T-helper 17 cell (primary cell): Measurements from ENCODE around the gene TRIM46. TPM values are rescaled to one million over a fixed set of nuclear protein-coding genes. Genes with fewer than 3 reads are reported as not detected.
A peak's percentile ranks its signal among the peaks of the same experiment; 100 is the strongest.
"Not testable (repeated sequence)": the region's sequence is repeated elsewhere in the genome, so short reads cannot be mapped to it uniquely, and the experiment has no call there.

Experiments used
- ATAC-seq: fragments of 150-1000 bp; cut with Tn5 transposase; 2 replicates; pipeline ENCODE4 v1.10.0; 2021; ENCODE audit warnings: mild to moderate bottlenecking, moderate library complexity
- DNase-seq, 3 donors: peaks; one replicate each; pipeline versions ENCODE4 v3.0.0 to v3.0.0-alpha.2; 2020 to 2021
- H3K9me3 ChIP-seq: one replicate; pipeline ENCODE4 v1.7.0; 2013; ENCODE audit warnings: low read length, mild to moderate bottlenecking; ENCODE audit not compliant: control insufficient read depth, poor library complexity, severe bottlenecking
- H3K27ac Mint-ChIP-seq: one replicate; pipeline ENCODE4 v1.8.0; 2022; ENCODE audit warnings: mild to moderate bottlenecking, moderate library complexity, mixed read lengths
- H3K27me3 Mint-ChIP-seq: one replicate; pipeline ENCODE4 v1.8.0; 2022; ENCODE audit warnings: mixed read lengths
- H3K36me3 Mint-ChIP-seq: one replicate; pipeline ENCODE4 v1.8.0; 2022; ENCODE audit warnings: low read depth, mixed read lengths
- H3K4me1 Mint-ChIP-seq: one replicate; pipeline ENCODE4 v1.8.0; 2022; ENCODE audit warnings: mild to moderate bottlenecking, mixed read lengths
- H3K4me3 Mint-ChIP-seq: one replicate; pipeline ENCODE4 v1.8.0; 2022; ENCODE audit warnings: mild to moderate bottlenecking, moderate library complexity, mixed read lengths
- total RNA-seq, 4 donors: library from RNA in 2 of 4; stranded (reverse) in 2 of 4; gene quantifications; one replicate each; pipeline ENCODE4 v1.2.3 and lab custom pipeline; 2022 to 2026

TRIM46 gene
- total RNA-seq, 2 donors from 2014 or later = 9.8 to 12.7 TPM

- ATAC-seq, H3K4me3 Mint-ChIP-seq, H3K27ac Mint-ChIP-seq: not testable (repeated sequence)
These were observed 17.5 kb upstream of the TRIM46 start for GRCh38 chr1:155155996-155156643.

GRCh38 chr1:155158991-155159390 lies 14.7 kb upstream of the TRIM46 start:
- DNase-seq (no peak), ATAC-seq (no peak)
- H3K4me1 Mint-ChIP-seq = no peaks in the 10 kb centered on the region
- H3K27me3 Mint-ChIP-seq = no peaks in the 10 kb centered on the region
- H3K9me3 ChIP-seq = no peaks in the 10 kb centered on the region
- no peak overlapping the region for H3K4me3 Mint-ChIP-seq
- H3K36me3 Mint-ChIP-seq = no peaks in the 10 kb centered on the region
- peak overlapping the region; percentile 53 for H3K27ac Mint-ChIP-seq

More at GRCh38 chr1:155155996-155156643, 17.5 kb upstream of the TRIM46 start:
- H3K4me1 Mint-ChIP-seq, DNase-seq, H3K9me3 ChIP-seq, H3K36me3 Mint-ChIP-seq, H3K27me3 Mint-ChIP-seq: not testable (repeated sequence)

GRCh38 chr1:155160128-155160527 lies 13.5 kb upstream of the TRIM46 start:
- no peaks in the 10 kb centered on the region for H3K36me3 Mint-ChIP-seq
- H3K4me1 Mint-ChIP-seq = no peaks in the 10 kb centered on the region
- H3K27me3 Mint-ChIP-seq = no peaks in the 10 kb centered on the region
- peak overlapping the region; percentile 60 for H3K27ac Mint-ChIP-seq
- DNase-seq (no peak), ATAC-seq (no peak)
- no peak overlapping the region for H3K4me3 Mint-ChIP-seq
- no peaks in the 10 kb centered on the region for H3K9me3 ChIP-seq

- H3K4me1 Mint-ChIP-seq, H3K27ac Mint-ChIP-seq, DNase-seq, H3K27me3 Mint-ChIP-seq, H3K4me3 Mint-ChIP-seq, ATAC-seq, H3K9me3 ChIP-seq, H3K36me3 Mint-ChIP-seq: not testable (repeated sequence)
These were observed 11.0 kb upstream of the TRIM46 start for GRCh38 chr1:155162631-155163030.

GRCh38 chr1:155163785-155164184 lies 9.9 kb upstream of the TRIM46 start:
- H3K27me3 Mint-ChIP-seq, H3K9me3 ChIP-seq, H3K4me3 Mint-ChIP-seq, ATAC-seq, H3K27ac Mint-ChIP-seq, H3K36me3 Mint-ChIP-seq, DNase-seq: not testable (repeated sequence)
- H3K4me1 Mint-ChIP-seq = peaks cover 12% of the 10 kb centered on the region

- H3K4me1 Mint-ChIP-seq = peaks cover 19% of the 10 kb centered on the region
- not testable (repeated sequence) for H3K27me3 Mint-ChIP-seq, H3K36me3 Mint-ChIP-seq, DNase-seq, ATAC-seq, H3K9me3 ChIP-seq, H3K4me3 Mint-ChIP-seq, H3K27ac Mint-ChIP-seq
These were observed 9.0 kb upstream of the TRIM46 start for GRCh38 chr1:155164625-155165024.

- H3K36me3 Mint-ChIP-seq = peaks cover 5% of the 10 kb centered on the region
- ATAC-seq (no peak), DNase-seq (no peak)
- H3K4me1 Mint-ChIP-seq = peaks cover 22% of the 10 kb centered on the region
- H3K27ac Mint-ChIP-seq = no peak overlapping the region
- H3K27me3 Mint-ChIP-seq = no peaks in the 10 kb centered on the region
- H3K9me3 ChIP-seq = no peaks in the 10 kb centered on the region
- no peak overlapping the region for H3K4me3 Mint-ChIP-seq
These were observed 7.6 kb upstream of the TRIM46 start for GRCh38 chr1:155166051-155166470.

GRCh38 chr1:155166471-155167165 lies 7.0 kb upstream of the TRIM46 start:
- no peak for ATAC-seq

GRCh38 chr1:155167166-155168104 lies 6.2 kb upstream of the TRIM46 start:
- H3K36me3 Mint-ChIP-seq = peaks cover 5% of the 10 kb centered on the region
- no peaks in the 10 kb centered on the region for H3K27me3 Mint-ChIP-seq
- DNase-seq (peak; percentile 72 to 81 (median 77)), ATAC-seq (peak; percentile 77)
- peak overlapping the region; percentile 78 for H3K4me3 Mint-ChIP-seq
- peaks cover 28% of the 10 kb centered on the region for H3K4me1 Mint-ChIP-seq
- no peaks in the 10 kb centered on the region for H3K9me3 ChIP-seq
- no peak overlapping the region for H3K27ac Mint-ChIP-seq

More at GRCh38 chr1:155166471-155167165, 7.0 kb upstream of the TRIM46 start:
- H3K27ac Mint-ChIP-seq = no peak overlapping the region
- no peak for DNase-seq
- H3K4me1 Mint-ChIP-seq = peaks cover 22% of the 10 kb centered on the region
- no peaks in the 10 kb centered on the region for H3K27me3 Mint-ChIP-seq
- no peaks in the 10 kb centered on the region for H3K9me3 ChIP-seq
- no peak overlapping the region for H3K4me3 Mint-ChIP-seq
- H3K36me3 Mint-ChIP-seq = peaks cover 5% of the 10 kb centered on the region

- peak overlapping the region; percentile 78 for H3K4me3 Mint-ChIP-seq
- not testable (repeated sequence) for H3K27ac Mint-ChIP-seq, H3K36me3 Mint-ChIP-seq, H3K9me3 ChIP-seq, ATAC-seq, H3K27me3 Mint-ChIP-seq, DNase-seq
- H3K4me1 Mint-ChIP-seq = peaks cover 32% of the 10 kb centered on the region
These were observed 5.6 kb upstream of the TRIM46 start for GRCh38 chr1:155168105-155168445.

- Mint-ChIP-seq H3K4me1 (peaks cover 37% of the 10 kb centered on the region), H3K27ac (no peak overlapping the region), H3K4me3 (no peak overlapping the region), H3K27me3 (no peaks in the 10 kb centered on the region), H3K36me3 (peaks cover 8% of the 10 kb centered on the region)
- DNase-seq (no peak), ATAC-seq (no peak)
- H3K9me3 ChIP-seq = no peaks in the 10 kb centered on the region
These were observed 5.0 kb upstream of the TRIM46 start for GRCh38 chr1:155168456-155169210.

GRCh38 chr1:155169541-155169940 lies 4.1 kb upstream of the TRIM46 start:
- Mint-ChIP-seq H3K27ac (no peak overlapping the region), H3K4me1 (peaks cover 41% of the 10 kb centered on the region), H3K27me3 (no peaks in the 10 kb centered on the region), H3K36me3 (peaks cover 8% of the 10 kb centered on the region), H3K4me3 (no peak overlapping the region)
- DNase-seq = no peak
- no peaks in the 10 kb centered on the region for H3K9me3 ChIP-seq
- ATAC-seq = no peak
